ENCODE measurements around the gene ARID4A. TPM values are rescaled to one million over a fixed set of nuclear protein-coding genes. Genes with fewer than 3 reads are reported as not detected.

Gene ARID4A
- total and polyA plus RNA-seq, 9 of the 15 experiments (the other 6 are each of a cell fraction or from before 2014, with no cell fraction given): 2.4 to 11.5 (median 8.7) TPM

DNA sequence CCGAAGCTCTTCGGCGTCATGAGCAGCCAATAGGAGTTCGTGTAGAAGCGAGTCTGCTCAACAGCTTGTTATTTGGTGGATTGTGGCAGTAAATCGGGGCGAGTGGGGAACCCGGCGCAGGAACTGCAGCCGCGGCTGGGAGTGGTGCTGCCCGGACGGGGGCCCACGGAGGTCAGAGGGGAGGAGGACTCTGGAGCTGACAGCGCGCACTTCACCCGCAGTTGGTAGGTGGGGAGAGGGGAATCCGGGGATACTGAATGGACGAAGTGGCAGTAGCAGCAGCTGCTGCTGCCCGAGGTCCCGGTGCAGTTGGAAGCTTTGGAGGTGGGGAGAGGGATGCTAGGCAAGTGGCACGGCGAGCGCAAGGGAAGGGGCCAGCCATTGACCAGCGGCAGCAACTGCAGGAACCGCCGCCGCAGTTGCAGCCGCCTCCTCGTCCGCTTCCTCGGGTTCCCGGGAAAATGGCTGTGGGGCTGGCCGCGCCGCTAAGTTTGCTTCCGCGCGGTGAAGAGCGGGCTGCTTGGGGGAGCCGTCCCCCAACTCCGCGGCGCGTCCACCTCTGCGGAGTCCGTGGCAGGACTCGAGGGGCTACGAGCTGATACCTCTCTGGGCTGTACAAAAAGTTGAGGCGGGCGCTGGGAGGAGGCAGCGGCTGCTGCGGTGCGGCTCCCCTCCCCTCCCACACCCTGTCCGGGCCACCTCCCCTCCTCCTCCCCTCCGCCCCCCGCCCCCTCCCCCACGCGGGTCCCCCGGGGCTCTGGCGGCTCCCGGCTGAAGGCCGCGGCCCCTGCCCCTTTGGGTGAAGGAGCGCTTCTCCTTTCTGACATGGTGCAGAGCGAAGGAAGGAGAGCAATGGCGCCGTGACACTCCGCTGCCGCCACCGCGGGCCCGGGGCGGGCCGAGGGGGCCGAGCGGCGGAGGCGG is at the start of gene ARID4A (continued):
- no peak for TF ChIP-seq E2F4 (CRISPR knock-in tag; IDR thresholded peaks at IDR 0.05; ENCODE audit: low read depth)
- TF ChIP-seq, protein P1, sequence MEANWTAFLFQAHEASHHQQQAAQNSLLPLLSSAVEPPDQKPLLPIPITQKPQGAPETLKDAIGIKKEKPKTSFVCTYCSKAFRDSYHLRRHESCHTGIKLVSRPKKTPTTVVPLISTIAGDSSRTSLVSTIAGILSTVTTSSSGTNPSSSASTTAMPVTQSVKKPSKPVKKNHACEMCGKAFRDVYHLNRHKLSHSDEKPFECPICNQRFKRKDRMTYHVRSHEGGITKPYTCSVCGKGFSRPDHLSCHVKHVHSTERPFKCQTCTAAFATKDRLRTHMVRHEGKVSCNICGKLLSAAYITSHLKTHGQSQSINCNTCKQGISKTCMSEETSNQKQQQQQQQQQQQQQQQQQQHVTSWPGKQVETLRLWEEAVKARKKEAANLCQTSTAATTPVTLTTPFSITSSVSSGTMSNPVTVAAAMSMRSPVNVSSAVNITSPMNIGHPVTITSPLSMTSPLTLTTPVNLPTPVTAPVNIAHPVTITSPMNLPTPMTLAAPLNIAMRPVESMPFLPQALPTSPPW (CRISPR knock-in tag; IDR thresholded peaks at IDR 0.05): peak; percentile 81
- TF ChIP-seq C11orf30 (IDR thresholded peaks at IDR 0.05; ENCODE audit: low read depth): no peak; the same call in 1 of the 2 replicates
- TF ChIP-seq RFX1 (IDR thresholded peaks at IDR 0.05): no peak
- TF ChIP-seq CBFA2T2 (conservative IDR thresholded peaks at IDR 0.05): no peak

DNA sequence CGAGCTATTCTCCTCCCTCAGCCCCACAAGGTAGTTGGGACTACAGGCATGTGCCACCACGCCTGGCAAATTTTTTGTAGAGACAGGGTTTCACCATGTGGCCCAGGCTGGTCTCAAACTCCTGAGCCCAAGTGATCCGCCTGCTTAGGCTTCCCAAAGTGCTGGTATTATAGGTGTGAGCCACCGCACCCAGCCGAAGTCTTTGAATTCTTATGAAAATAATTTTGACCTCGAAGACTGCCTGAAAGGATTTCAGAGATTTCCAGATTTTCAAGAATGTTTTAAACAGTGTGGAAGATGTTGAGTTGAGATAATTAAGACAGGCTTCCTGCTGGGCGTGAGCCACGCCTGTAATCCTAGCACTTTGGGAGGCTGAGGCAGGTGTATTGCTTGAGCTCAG is 48.7 kb upstream of the ARID4A start:
- Histone ChIP-seq H4K20me1 (replicated peaks; ENCODE audit: control insufficient read depth, insufficient read depth, low read length) (peaks cover 10% of the 10 kb centered on the region), H3K79me2 (ENCODE audit: control insufficient read depth, insufficient read depth, low read length) (peaks cover 79% of the 10 kb centered on the region), H2AFZ (ENCODE audit: low read depth, low read length) (no peak overlapping the region), H3K27me3 (ENCODE audit: control insufficient read depth in 2 of 2, insufficient read depth in 2 of 2, low read length in 2 of 2) (no peaks in the 10 kb centered on the region), H3K4me1 (replicated peaks in 1 of 2; ENCODE audit: control insufficient read depth in 2 of 2, insufficient read depth in 2 of 2, low read length in 2 of 2) (peaks cover 0 to 3% of the 10 kb centered on the region in 2 experiments; a peak in 2 of 5 replicates), H3K27ac (ENCODE audit: extremely low read depth, low read depth, low read length) (no peak overlapping the region), H3K4me2 (ENCODE audit: insufficient read depth, low read length) (no peak overlapping the region), H3K9me1 (ENCODE audit: control insufficient read depth, insufficient read depth, low read length) (no peaks in the 10 kb centered on the region), H3K9ac (ENCODE audit: insufficient read depth in 1 of 2, low read depth in 2 of 2, low read length in 2 of 2) (no peak overlapping the region), H3K36me3 (ENCODE audit: control insufficient read depth, insufficient read depth, low read length) (peaks cover 71% of the 10 kb centered on the region), H3K9me3 (replicated peaks; ENCODE audit: control insufficient read depth, insufficient read depth, low read depth, low read length) (no peaks in the 10 kb centered on the region), H3K4me3 (no peak overlapping the region)
- intact Hi-C loops (cut with micrococcal nuclease) (no loop called here), in situ Hi-C loops (cut with MboI) (no loop called here)
- FAIRE-seq (no peak), ATAC-seq (no peak), DNase-seq (ENCODE audit: extremely low read depth in 1 of 4, low spot score in 3 of 4) (no peak)
- no TSS peak for BruUV-seq (replicated peaks)
- ChIA-PET CTCF (ENCODE audit: low intra/inter-chr PET ratio) (no interaction called here), POLR2A (no interaction called here)
- 85% methylated on average over 4 of the region's 8 CpGs for WGBS (ENCODE audit: insufficient coverage, low coverage, missing lambda C conversion rate)
- TF ChIP-seq POLR2B (IDR thresholded peaks at IDR 0.05; ENCODE audit: low read depth, partially characterized antibody) (no peak), CBX8 (IDR thresholded peaks at IDR 0.05; ENCODE audit: borderline replicate concordance, extremely low read depth, low read depth, low read length, poor library complexity, severe bottlenecking) (no peak), TAF1 (IDR thresholded peaks at IDR 0.05; ENCODE audit: control insufficient read depth, extremely low read depth, insufficient read depth, low read length, severe bottlenecking) (no peak), ZNF584 (CRISPR knock-in tag; IDR thresholded peaks at IDR 0.05; ENCODE audit: low read depth) (no peak), ZBTB2 (IDR thresholded peaks at IDR 0.05) (no peak), L3MBTL2 (IDR thresholded peaks at IDR 0.05) (no peak), ZNF239 (CRISPR knock-in tag; IDR thresholded peaks at IDR 0.05) (no peak), NUFIP1 (IDR thresholded peaks at IDR 0.05; ENCODE audit: partially characterized antibody) (no peak)
- TF ChIP-seq, protein P2, sequence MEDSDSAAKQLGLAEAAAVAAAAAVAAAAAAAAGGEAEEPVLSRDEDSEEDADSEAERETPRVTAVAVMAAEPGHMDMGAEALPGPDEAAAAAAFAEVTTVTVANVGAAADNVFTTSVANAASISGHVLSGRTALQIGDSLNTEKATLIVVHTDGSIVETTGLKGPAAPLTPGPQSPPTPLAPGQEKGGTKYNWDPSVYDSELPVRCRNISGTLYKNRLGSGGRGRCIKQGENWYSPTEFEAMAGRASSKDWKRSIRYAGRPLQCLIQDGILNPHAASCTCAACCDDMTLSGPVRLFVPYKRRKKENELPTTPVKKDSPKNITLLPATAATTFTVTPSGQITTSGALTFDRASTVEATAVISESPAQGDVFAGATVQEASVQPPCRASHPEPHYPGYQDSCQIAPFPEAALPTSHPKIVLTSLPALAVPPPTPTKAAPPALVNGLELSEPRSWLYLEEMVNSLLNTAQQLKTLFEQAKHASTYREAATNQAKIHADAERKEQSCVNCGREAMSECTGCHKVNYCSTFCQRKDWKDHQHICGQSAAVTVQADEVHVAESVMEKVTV (CRISPR knock-in tag; IDR thresholded peaks at IDR 0.05): no peak
